ENCODE results near the gene SLC35G1. TPM values are rescaled to one million over a fixed set of nuclear protein-coding genes. Genes with fewer than 3 reads are reported as not detected.

Gene SLC35G1
- total RNA-seq, 4 donors from 2014 or later, result 3.4 to 4.2 (median 3.8) TPM

GRCh38 chr10:93951905-93952304 is 58.1 kb downstream of the SLC35G1 start:
- TF ChIP-seq CTCF (IDR thresholded peaks at IDR 0.05; ENCODE audit: low read depth), result no peak

Other genes with a start within 250 kb of the SLC35G1 start
- 10 to 100 TPM; 13.1 to 30.3 (median 21.4) TPM for gene FRA10AC1, start 191.4 kb upstream of the SLC35G1 start, total RNA-seq
- under 1 TPM in 2 of 4 donors, not detected in 2; 0.66 to 0.68 TPM for gene LGI1, start 136.0 kb upstream of the SLC35G1 start, total RNA-seq
- gene PLCE1, start 100.0 kb downstream of the SLC35G1 start, total RNA-seq, result 10 to 100 TPM in 1 of 4 donors, 1 to 10 TPM in 3; 4.1 to 17.0 (median 6.8) TPM